Neural progenitor cell (in vitro differentiated cells): ENCODE results near the gene NDUFV3. TPM values are rescaled to one million over a fixed set of nuclear protein-coding genes. Genes with fewer than 3 reads are reported as not detected.

Experiments
- DNase-seq: peaks from one replicate; pipeline ENCODE4 v3.0.0-alpha.2; 2016; ENCODE audit warnings: low spot score
- H2AFZ ChIP-seq: fragments of 200-600 bp; sonication (generic); replicated peaks from 2 replicates; pipeline ENCODE4 v1.6.1; 2016; ENCODE audit warnings: antibody characterized with exemption
- H3F3A ChIP-seq: fragments of 200-600 bp; sonication (generic); 2 replicates; pipeline ENCODE4 v1.6.1; 2016; ENCODE audit warnings: antibody characterized with exemption, low read depth
- H3K27ac ChIP-seq: fragments of 200-600 bp; sonication (generic); 2 replicates; pipeline ENCODE4 v1.5.1; 2016; ENCODE audit warnings: mild to moderate bottlenecking
- H3K27me3 ChIP-seq: fragments of 200-600 bp; sonication (generic); 2 replicates; pipeline ENCODE4 v1.6.1; 2016; ENCODE audit warnings: mild to moderate bottlenecking, moderate library complexity
- H3K36me3 ChIP-seq: fragments of 200-600 bp; sonication (generic); 2 replicates; pipeline ENCODE4 v1.5.1; 2016
- H3K4me1 ChIP-seq: fragments of 200-600 bp; sonication (generic); 2 replicates; pipeline ENCODE4 v1.6.1; 2016; ENCODE audit warnings: mixed run types
- H3K4me2 ChIP-seq: fragments of 200-600 bp; sonication (generic); 2 replicates; pipeline ENCODE4 v1.6.1; 2016
- H3K4me3 ChIP-seq: fragments of 200-600 bp; sonication (generic); 2 replicates; pipeline ENCODE4 v1.5.1; 2016
- H3K79me2 ChIP-seq: fragments of 200-600 bp; sonication (generic); 2 replicates; pipeline ENCODE4 v1.6.1; 2016; ENCODE audit warnings: low read depth
- H3K9ac ChIP-seq: fragments of 200-600 bp; sonication (generic); 2 replicates; pipeline ENCODE4 v1.6.1; 2016
- H3K9me3 ChIP-seq: fragments of 200-600 bp; sonication (generic); 2 replicates; pipeline ENCODE4 v1.5.1; 2016; ENCODE audit warnings: low read depth
- H4K20me1 ChIP-seq: fragments of 200-600 bp; sonication (generic); 2 replicates; pipeline ENCODE4 v1.6.1; 2016; ENCODE audit warnings: low read depth
- H3K27ac Mint-ChIP-seq: 3 replicates; pipeline ENCODE4 v1.8.0; 2021; ENCODE audit warnings: mixed read lengths
- H3K27me3 Mint-ChIP-seq: 2 replicates; pipeline ENCODE4 v1.8.0; 2022; ENCODE audit warnings: low read depth, mild to moderate bottlenecking, inconsistent platforms, moderate library complexity, mixed read lengths; ENCODE audit not compliant: insufficient read depth
- H3K36me3 Mint-ChIP-seq: 3 replicates; pipeline ENCODE4 v1.8.0; 2021; ENCODE audit warnings: mixed read lengths
- H3K4me1 Mint-ChIP-seq: 3 replicates; pipeline ENCODE4 v1.8.0; 2021; ENCODE audit warnings: mixed read lengths
- H3K4me3 Mint-ChIP-seq: 3 replicates; pipeline ENCODE4 v1.8.0; 2021; ENCODE audit warnings: mild to moderate bottlenecking, moderate library complexity, mixed read lengths
- H3K9me3 Mint-ChIP-seq: 3 replicates; pipeline ENCODE4 v1.8.0; 2020; ENCODE audit warnings: mixed read lengths
- EZH2 ChIP-seq: fragments of 200-600 bp; sonication (generic); IDR thresholded peaks from 2 replicates; pipeline ENCODE4 v1.6.1; 2017; ENCODE audit warnings: antibody characterized with exemption, mild to moderate bottlenecking, moderate library complexity
- EZH2phosphoT487 ChIP-seq: fragments of 200-600 bp; sonication (generic); IDR thresholded peaks from 2 replicates; pipeline ENCODE4 v1.6.1; 2017; ENCODE audit warnings: antibody characterized with exemption
- total RNA-seq: library from RNA; depleted of rRNA; stranded (reverse); fragments of >200 nt; gene quantifications from 2 replicates; pipeline ENCODE4 v1.2.3, GENCODE V29; 2015; ENCODE audit warnings: low replicate concordance
- TF ChIP-seq, protein P1 (sequence below): fragments of 200-600 bp; sonication (generic); IDR thresholded peaks from 2 replicates; pipeline ENCODE4 v1.5.1; 2017; ENCODE audit warnings: antibody characterized with exemption, mild to moderate bottlenecking

Gene NDUFV3
- total RNA-seq, 1 donor from 2014 or later: 16.7 TPM

GRCh38 chr21:42859891-42860230, 33.2 kb upstream of the NDUFV3 start:
- no peaks in the 10 kb centered on the region for H3F3A ChIP-seq
- no peak for DNase-seq
- no peak overlapping the region for H2AFZ ChIP-seq
- H3K9ac ChIP-seq: no peak overlapping the region
- no peaks in the 10 kb centered on the region for H3K36me3 ChIP-seq
- H3K27ac ChIP-seq: no peak overlapping the region
- peaks cover 17% of the 10 kb centered on the region for H3K79me2 ChIP-seq
- Mint-ChIP-seq H3K9me3 (no peaks in the 10 kb centered on the region), H3K36me3 (peaks cover 11% of the 10 kb centered on the region), H3K4me3 (no peak overlapping the region), H3K4me1 (peaks cover 2% of the 10 kb centered on the region), H3K27me3 (peaks cover 5% of the 10 kb centered on the region), H3K27ac (no peak overlapping the region)
- no peaks in the 10 kb centered on the region for H3K4me1 ChIP-seq
- H3K4me3 ChIP-seq: no peak overlapping the region
- TF ChIP-seq, protein P1, sequence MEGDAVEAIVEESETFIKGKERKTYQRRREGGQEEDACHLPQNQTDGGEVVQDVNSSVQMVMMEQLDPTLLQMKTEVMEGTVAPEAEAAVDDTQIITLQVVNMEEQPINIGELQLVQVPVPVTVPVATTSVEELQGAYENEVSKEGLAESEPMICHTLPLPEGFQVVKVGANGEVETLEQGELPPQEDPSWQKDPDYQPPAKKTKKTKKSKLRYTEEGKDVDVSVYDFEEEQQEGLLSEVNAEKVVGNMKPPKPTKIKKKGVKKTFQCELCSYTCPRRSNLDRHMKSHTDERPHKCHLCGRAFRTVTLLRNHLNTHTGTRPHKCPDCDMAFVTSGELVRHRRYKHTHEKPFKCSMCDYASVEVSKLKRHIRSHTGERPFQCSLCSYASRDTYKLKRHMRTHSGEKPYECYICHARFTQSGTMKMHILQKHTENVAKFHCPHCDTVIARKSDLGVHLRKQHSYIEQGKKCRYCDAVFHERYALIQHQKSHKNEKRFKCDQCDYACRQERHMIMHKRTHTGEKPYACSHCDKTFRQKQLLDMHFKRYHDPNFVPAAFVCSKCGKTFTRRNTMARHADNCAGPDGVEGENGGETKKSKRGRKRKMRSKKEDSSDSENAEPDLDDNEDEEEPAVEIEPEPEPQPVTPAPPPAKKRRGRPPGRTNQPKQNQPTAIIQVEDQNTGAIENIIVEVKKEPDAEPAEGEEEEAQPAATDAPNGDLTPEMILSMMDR: no peak
- TF ChIP-seq EZH2phosphoT487: no peak
- no peak for TF ChIP-seq EZH2
- H4K20me1 ChIP-seq: peaks cover 10% of the 10 kb centered on the region
- no peaks in the 10 kb centered on the region for H3K9me3 ChIP-seq
- no peaks in the 10 kb centered on the region for H3K27me3 ChIP-seq
- no peak overlapping the region for H3K4me2 ChIP-seq

GRCh38 chr21:42860345-42860744, 32.8 kb upstream of the NDUFV3 start:
- TF ChIP-seq, protein P1: no peak
- TF ChIP-seq EZH2 (no peak), EZH2phosphoT487 (no peak)
- Histone ChIP-seq H3K9ac (no peak overlapping the region), H4K20me1 (peaks cover 10% of the 10 kb centered on the region), H3K4me3 (no peak overlapping the region), H3K27me3 (no peaks in the 10 kb centered on the region), H3K79me2 (peaks cover 22% of the 10 kb centered on the region), H3K36me3 (no peaks in the 10 kb centered on the region), H3F3A (no peaks in the 10 kb centered on the region), H3K4me2 (no peak overlapping the region), H3K27ac (no peak overlapping the region), H3K4me1 (no peaks in the 10 kb centered on the region), H2AFZ (no peak overlapping the region), H3K9me3 (no peaks in the 10 kb centered on the region)
- H3K9me3 Mint-ChIP-seq: no peaks in the 10 kb centered on the region
- H3K27me3 Mint-ChIP-seq: peaks cover 5% of the 10 kb centered on the region
- peaks cover 11% of the 10 kb centered on the region for H3K36me3 Mint-ChIP-seq
- no peak overlapping the region for H3K4me3 Mint-ChIP-seq
- peaks cover 2% of the 10 kb centered on the region for H3K4me1 Mint-ChIP-seq
- no peak for DNase-seq
- no peak overlapping the region for H3K27ac Mint-ChIP-seq

DNA sequence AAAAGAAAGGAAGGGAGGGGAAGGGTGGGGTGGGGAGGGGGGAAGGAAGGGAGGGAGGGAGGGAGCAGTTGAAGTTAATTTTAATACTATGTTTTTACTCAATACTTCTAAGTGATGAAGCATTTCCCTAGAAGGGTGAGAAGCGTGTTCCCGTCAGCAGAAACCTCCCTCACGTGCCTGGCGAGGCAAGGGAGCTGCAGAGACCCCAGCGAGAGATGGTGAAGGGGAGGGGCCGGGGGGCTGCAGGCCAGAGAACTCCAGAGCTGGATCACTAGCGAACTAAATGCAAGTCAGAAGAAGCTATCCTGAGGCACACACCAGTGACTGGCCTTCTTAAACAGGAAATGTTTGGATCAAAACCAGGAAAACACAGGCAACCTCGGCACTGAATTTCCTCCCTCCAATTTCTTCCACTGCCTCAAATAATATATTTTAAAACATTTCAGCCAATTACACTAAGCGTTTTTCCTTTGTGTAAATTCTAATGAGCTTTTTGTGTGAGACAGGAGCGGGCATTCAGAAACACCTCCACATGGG, 31.7 kb upstream of the NDUFV3 start:
- Mint-ChIP-seq H3K27me3 (peaks cover 2% of the 10 kb centered on the region), H3K27ac (no peak overlapping the region), H3K4me1 (peaks cover 2% of the 10 kb centered on the region), H3K9me3 (no peaks in the 10 kb centered on the region), H3K36me3 (peaks cover 16% of the 10 kb centered on the region), H3K4me3 (no peak overlapping the region)
- Histone ChIP-seq H3K4me3 (no peak overlapping the region), H3K27me3 (no peaks in the 10 kb centered on the region), H3K9ac (no peak overlapping the region), H3K27ac (no peak overlapping the region), H3K4me1 (no peaks in the 10 kb centered on the region), H3K79me2 (peaks cover 31% of the 10 kb centered on the region), H3K36me3 (no peaks in the 10 kb centered on the region), H2AFZ (no peak overlapping the region), H3K4me2 (no peak overlapping the region), H3F3A (no peaks in the 10 kb centered on the region), H4K20me1 (peaks cover 10% of the 10 kb centered on the region), H3K9me3 (no peaks in the 10 kb centered on the region)
- no peak for DNase-seq
- TF ChIP-seq, protein P1: no peak
- TF ChIP-seq EZH2phosphoT487 (no peak), EZH2 (no peak)
